Activated CD4-positive, alpha-beta T cell treated with anti-CD3 and anti-CD28 coated beads, Interleukin-2, amount 10 ng/mL, durations not matched to agents 7 days and 5 days (primary cell): ENCODE results near the gene EXOSC10. TPM values are rescaled to one million over a fixed set of nuclear protein-coding genes. Genes with fewer than 3 reads are reported as not detected.
"Not testable (repeated sequence)": the region's sequence is repeated elsewhere in the genome, so short reads cannot be mapped to it uniquely, and the experiment has no call there.

Experiments used
- CTCF ChIA-PET: fragments of 350-600 bp; sonication (Branson Sonifier 250); formaldehyde crosslinking; loops from one replicate; lab custom pipeline; 2021; ENCODE audit warnings: antibody characterized with exemption; lab: Charles Lee
- POLR2A ChIA-PET: fragments of 350-600 bp; sonication (Branson Sonifier 250); formaldehyde crosslinking; loops from one replicate; lab custom pipeline; 2021; ENCODE audit warnings: antibody characterized with exemption; lab: Charles Lee
- DNase-seq: peaks from one replicate; pipeline ENCODE4 v3.0.0-alpha.2; 2020
- H3K27ac Mint-ChIP-seq: one replicate; pipeline ENCODE4 v1.8.0; 2021; ENCODE audit warnings: mild to moderate bottlenecking, moderate library complexity, mixed read lengths
- H3K27me3 Mint-ChIP-seq: one replicate; pipeline ENCODE4 v1.8.0; 2021; ENCODE audit warnings: mixed read lengths
- H3K36me3 Mint-ChIP-seq: one replicate; pipeline ENCODE4 v1.8.0; 2021; ENCODE audit warnings: low read depth, mixed read lengths
- H3K4me1 Mint-ChIP-seq: one replicate; pipeline ENCODE4 v1.8.0; 2021; ENCODE audit warnings: mixed read lengths
- H3K4me3 Mint-ChIP-seq: one replicate; pipeline ENCODE4 v1.8.0; 2021; ENCODE audit warnings: mild to moderate bottlenecking, moderate library complexity, mixed read lengths
- H3K9me3 Mint-ChIP-seq: one replicate; pipeline ENCODE4 v1.8.0; 2021; ENCODE audit warnings: mixed read lengths
- total RNA-seq, 2 experiments: library from RNA; stranded (reverse); gene quantifications; one replicate each; pipeline ENCODE4 v1.2.3, GENCODE V29; 2021

EXOSC10 gene
- total RNA-seq, 2 experiments from 2014 or later: 82.5 to 87.4 TPM

DNA sequence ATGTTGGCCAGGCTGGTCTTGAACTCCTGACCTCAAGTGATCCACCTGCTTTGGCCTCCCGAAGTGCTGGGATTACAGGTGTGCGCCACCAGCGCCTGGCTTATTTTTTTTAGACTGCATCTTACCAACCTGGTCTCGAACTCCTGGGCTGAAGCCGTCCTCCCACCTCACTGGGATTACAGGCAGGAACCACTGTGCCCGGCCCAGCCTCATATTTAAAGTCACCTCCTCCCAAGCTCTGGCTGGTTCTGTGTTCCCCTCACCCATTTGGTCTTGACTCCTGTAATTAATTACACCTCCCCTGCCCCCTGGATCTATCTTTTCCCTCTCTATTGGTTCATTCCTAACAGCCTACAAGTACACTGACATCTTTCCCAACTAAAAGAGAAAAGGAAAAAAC is 1.7 kb upstream of the EXOSC10 start:
- Mint-ChIP-seq H3K27ac (peak overlapping the region; percentile 52), H3K4me3 (peak overlapping the region; percentile 37), H3K4me1 (peaks cover 24% of the 10 kb centered on the region), H3K9me3 (no peaks in the 10 kb centered on the region), H3K36me3 (peaks cover 16% of the 10 kb centered on the region), H3K27me3 (no peaks in the 10 kb centered on the region)
- no peak for DNase-seq
- POLR2A ChIA-PET: interaction anchor here (0.7 kb wide), 1 partner anchor 1034 kb away, joined by 7 read pairs; no protein-coding TSS in a partner anchor
- CTCF ChIA-PET: interaction anchor here (0.6 to 1.0 kb wide), 2 partner anchors 11 to 168 kb away, joined by 3 to 4 read pairs; no protein-coding TSS in a partner anchor

DNA sequence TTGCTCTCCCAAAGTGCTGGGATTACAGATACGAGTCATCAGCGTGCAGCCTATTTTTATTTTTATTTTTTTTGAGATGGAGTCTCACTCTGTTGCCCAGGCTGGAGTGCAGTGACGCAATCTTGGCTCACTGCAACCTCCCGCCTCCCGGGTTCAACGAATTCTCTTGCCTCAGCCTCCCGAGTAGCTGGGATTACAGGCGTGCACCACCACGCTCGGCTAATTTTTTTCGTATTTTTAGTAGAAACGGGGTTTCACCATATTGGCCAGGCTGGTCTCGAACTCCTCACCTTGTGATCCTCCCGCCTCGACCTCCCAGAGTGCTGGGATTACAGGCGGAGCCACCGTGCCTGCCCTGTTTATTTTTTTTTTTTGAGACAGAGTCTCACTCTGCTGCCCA is 1.1 kb upstream of the EXOSC10 start:
- H3K4me3 Mint-ChIP-seq, H3K27ac Mint-ChIP-seq, DNase-seq, H3K9me3 Mint-ChIP-seq, H3K27me3 Mint-ChIP-seq: not testable (repeated sequence)
- peaks cover 24% of the 10 kb centered on the region for H3K4me1 Mint-ChIP-seq
- ChIA-PET POLR2A (interaction anchor here (0.7 kb wide), 1 partner anchor 1035 kb away, joined by 7 read pairs; no protein-coding TSS in a partner anchor), CTCF (interaction anchor here (0.6 to 1.0 kb wide), 2 partner anchors 11 to 45 kb away, joined by 4 to 5 read pairs; no protein-coding TSS in a partner anchor)
- peaks cover 12% of the 10 kb centered on the region for H3K36me3 Mint-ChIP-seq

DNA sequence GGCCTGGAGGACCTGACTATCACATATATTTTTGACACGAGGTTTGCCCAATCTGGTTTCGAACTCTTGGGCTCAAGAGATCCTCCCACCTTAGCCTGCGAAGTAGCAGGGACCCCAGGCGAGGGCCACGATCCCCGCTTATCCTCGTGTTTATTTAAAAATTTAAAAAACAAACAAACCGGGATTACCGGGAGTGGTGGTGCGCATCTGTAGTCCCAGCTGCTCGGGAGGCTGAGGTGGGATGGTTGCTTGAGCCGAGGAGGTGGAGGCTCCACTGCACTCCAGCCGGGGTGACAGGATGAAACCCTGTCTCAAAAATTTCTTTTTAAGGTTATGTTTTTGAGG is 452 bp upstream of the EXOSC10 start:
- Mint-ChIP-seq H3K4me1 (peaks cover 24% of the 10 kb centered on the region), H3K36me3 (peaks cover 15% of the 10 kb centered on the region), H3K9me3 (no peaks in the 10 kb centered on the region), H3K4me3 (peak overlapping the region; percentile 97), H3K27me3 (no peaks in the 10 kb centered on the region), H3K27ac (peak overlapping the region; percentile 97)
- ChIA-PET CTCF (interaction anchor here (1.1 to 3.3 kb wide), 3 partner anchors 12 to 564 kb away, joined by 3 to 14 read pairs (median 4); partner anchors contain the start of gene FBXO6), POLR2A (interaction anchor here (1.5 kb wide), 1 partner anchor 62 kb away, joined by 5 read pairs; no protein-coding TSS in a partner anchor)
- DNase-seq: no peak

DNA sequence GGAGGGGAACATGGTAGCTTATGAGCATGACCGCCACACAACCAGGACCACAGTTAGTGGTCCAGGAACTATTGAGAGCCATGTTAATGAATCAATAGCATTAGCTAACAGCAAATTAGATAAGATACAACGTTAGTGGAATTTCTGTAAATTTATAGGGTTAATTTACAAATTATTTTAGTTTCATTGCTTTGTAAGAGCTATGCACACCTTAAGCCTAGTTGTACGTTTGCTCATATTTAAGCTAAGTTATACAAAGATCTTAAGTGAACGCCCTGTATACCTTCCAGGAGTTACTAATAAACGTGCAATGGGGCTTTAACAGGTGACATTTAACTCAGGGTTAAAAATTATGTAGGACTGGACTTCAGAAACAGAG is 749 bp downstream of the EXOSC10 start:
- DNase-seq: no peak
- H3K9me3 Mint-ChIP-seq: no peaks in the 10 kb centered on the region
- H3K27me3 Mint-ChIP-seq: no peaks in the 10 kb centered on the region
- H3K4me1 Mint-ChIP-seq: peaks cover 24% of the 10 kb centered on the region
- POLR2A ChIA-PET: interaction anchor here (1.5 kb wide), 1 partner anchor 61 kb away, joined by 5 read pairs; no protein-coding TSS in a partner anchor
- peaks cover 15% of the 10 kb centered on the region for H3K36me3 Mint-ChIP-seq
- peak overlapping the region; percentile 97 for H3K4me3 Mint-ChIP-seq
- CTCF ChIA-PET: interaction anchor here (0.7 to 3.3 kb wide), 6 partner anchors 10 to 565 kb away, joined by 3 to 14 read pairs (median 3); partner anchors contain the start of gene FBXO6
- peak overlapping the region; percentile 97 for H3K27ac Mint-ChIP-seq

DNA sequence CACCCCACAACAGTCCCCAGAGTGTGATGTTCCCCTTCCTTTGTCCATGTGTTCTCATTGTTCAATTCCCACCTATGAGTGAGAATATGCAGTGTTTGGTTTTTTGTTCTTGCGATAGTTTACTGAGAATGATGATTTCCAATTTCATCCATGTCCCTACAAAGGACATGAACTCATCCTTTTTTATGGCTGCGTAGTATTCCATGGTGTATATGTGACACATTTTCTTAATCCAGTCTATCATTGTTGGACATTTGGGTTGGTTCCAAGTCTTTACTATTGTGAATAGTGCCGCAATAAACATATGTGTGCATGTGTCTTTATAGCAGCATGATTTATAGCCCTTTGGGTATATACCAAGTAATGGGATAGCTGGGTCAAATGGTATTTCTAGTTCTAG is 15.9 kb downstream of the EXOSC10 start:
- POLR2A ChIA-PET, H3K27me3 Mint-ChIP-seq, H3K27ac Mint-ChIP-seq, H3K9me3 Mint-ChIP-seq, H3K4me3 Mint-ChIP-seq, DNase-seq, CTCF ChIA-PET, H3K4me1 Mint-ChIP-seq: not testable (repeated sequence)
- H3K36me3 Mint-ChIP-seq: peaks cover 58% of the 10 kb centered on the region

DNA sequence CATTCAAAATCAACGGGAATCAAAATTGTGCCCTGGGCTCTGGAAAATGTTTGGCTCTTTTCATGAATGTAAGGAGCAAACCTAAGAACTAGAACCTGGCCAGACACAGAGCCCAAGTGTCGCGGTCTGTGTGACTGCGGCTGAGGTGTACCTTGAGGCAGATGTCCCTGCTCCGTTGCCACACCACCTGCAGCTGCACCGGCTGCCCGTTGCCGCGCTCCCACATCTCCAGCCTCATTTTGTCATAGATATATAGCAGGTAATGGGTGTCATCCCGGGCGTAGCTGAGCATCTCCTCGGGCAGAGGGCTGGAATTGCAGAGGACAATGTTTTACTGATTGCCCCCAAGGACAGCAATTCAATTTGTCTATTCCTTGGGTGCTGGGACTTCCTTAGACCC is 18.7 kb downstream of the EXOSC10 start:
- no peak overlapping the region for H3K27ac Mint-ChIP-seq
- no peaks in the 10 kb centered on the region for H3K27me3 Mint-ChIP-seq
- H3K4me1 Mint-ChIP-seq: no peaks in the 10 kb centered on the region
- no peak overlapping the region for H3K4me3 Mint-ChIP-seq
- H3K36me3 Mint-ChIP-seq: peaks cover 57% of the 10 kb centered on the region
- ChIA-PET POLR2A (no interaction called here), CTCF (no interaction called here)
- no peak for DNase-seq
- no peaks in the 10 kb centered on the region for H3K9me3 Mint-ChIP-seq

DNA sequence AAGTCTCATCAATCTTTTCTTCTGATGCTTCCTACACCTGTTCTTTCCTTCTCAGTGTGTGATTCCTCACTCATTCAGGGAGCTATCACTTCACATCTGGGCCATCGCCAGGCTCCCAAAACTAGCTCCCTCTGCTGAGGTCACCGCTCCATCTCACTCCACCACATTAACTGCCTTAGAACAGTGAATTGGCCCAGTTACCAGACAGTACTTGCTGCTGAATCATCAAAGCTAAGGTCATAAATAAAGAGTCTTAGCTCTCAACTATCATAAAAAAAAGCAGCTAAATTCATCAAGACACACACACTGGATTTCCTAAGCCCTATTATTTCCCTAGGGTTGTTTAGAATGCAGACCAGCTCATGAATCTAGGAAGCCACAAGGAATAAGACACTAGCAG is 21.0 kb downstream of the EXOSC10 start:
- Mint-ChIP-seq H3K9me3 (no peaks in the 10 kb centered on the region), H3K27me3 (no peaks in the 10 kb centered on the region), H3K4me1 (no peaks in the 10 kb centered on the region), H3K36me3 (peaks cover 49% of the 10 kb centered on the region), H3K27ac (no peak overlapping the region), H3K4me3 (no peak overlapping the region)
- DNase-seq: no peak
- ChIA-PET CTCF (interaction anchor here (0.9 to 1.1 kb wide), 5 partner anchors 9 to 41 kb away, joined by 3 to 4 read pairs (median 3); no protein-coding TSS in a partner anchor), POLR2A (interaction anchor here (0.7 kb wide), 1 partner anchor 8 kb away, joined by 4 read pairs; no protein-coding TSS in a partner anchor)

DNA sequence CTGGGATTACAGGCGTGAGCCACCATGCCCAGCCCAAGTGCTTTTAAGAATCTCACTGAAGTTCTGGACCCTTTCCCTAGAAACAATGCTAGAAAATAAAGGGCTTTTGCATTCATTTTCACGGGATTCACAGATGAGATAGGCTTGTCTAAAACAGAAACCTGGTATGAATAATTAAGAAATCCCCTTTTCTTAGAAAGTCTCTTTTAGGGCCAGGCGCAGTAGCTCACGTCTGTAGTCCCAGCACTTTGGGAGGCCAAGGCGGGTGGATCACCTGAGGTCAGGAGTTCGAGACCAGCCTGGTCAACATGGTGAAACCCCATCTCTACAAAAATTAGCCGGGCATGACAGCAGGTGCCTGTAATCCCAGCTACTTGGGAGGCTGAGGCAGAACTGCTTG is 26.3 kb downstream of the EXOSC10 start:
- not testable (repeated sequence) for H3K9me3 Mint-ChIP-seq, H3K27ac Mint-ChIP-seq, DNase-seq, H3K4me1 Mint-ChIP-seq, H3K4me3 Mint-ChIP-seq, H3K27me3 Mint-ChIP-seq
- POLR2A ChIA-PET: interaction anchor here (0.6 to 1.2 kb wide), 2 partner anchors 14 to 610 kb away, joined by 3 read pairs; partner anchors contain the start of gene SRM
- peaks cover 58% of the 10 kb centered on the region for H3K36me3 Mint-ChIP-seq
- CTCF ChIA-PET: interaction anchor here (0.8 to 1.5 kb wide), 3 partner anchors 14 to 215 kb away, joined by 3 to 4 read pairs (median 3); no protein-coding TSS in a partner anchor

DNA sequence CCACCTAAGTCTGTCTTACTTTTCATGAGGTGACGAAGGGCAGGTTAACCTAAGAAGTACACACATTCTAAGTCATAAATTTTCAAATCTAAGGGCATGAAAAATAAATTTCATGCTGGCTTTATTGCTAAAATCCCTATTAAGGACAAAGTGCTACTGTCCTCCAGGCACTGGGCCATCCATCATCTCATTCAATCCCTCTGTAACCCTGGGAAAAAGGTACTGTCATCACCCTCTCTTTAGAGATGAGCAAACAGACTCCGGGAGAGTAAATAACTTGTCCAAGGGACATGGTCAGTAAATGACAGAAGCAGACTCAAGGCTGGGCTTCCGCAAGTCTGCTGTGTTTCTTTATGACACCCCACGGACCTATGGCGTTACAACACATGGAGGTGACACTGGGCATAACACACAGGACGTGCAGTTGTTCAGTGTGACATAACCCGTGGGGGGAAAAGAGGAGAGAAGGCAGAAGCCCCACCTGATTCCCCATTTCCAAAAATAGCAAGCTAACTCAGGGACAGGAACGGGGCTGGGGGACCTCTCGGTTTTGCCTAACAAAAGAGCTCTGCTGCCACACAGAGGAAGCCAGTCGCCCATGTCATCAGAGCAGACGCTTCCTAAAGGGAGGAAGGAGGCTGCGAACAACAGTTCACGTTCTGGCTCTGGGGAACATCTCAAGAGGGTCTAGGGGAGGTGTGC is 27.3 kb downstream of the EXOSC10 start:
- H3K27me3 Mint-ChIP-seq: no peaks in the 10 kb centered on the region
- H3K4me3 Mint-ChIP-seq: no peak overlapping the region
- POLR2A ChIA-PET: interaction anchor here (1.2 kb wide), 1 partner anchor 13 kb away, joined by 3 read pairs; the partner anchor contains the start of gene SRM
- no peaks in the 10 kb centered on the region for H3K9me3 Mint-ChIP-seq
- no peak overlapping the region for H3K27ac Mint-ChIP-seq
- peaks cover 58% of the 10 kb centered on the region for H3K36me3 Mint-ChIP-seq
- CTCF ChIA-PET: interaction anchor here (1.2 to 1.5 kb wide), 2 partner anchors 15 to 35 kb away, joined by 3 read pairs; no protein-coding TSS in a partner anchor
- peaks cover 7% of the 10 kb centered on the region for H3K4me1 Mint-ChIP-seq
- no peak for DNase-seq

DNA sequence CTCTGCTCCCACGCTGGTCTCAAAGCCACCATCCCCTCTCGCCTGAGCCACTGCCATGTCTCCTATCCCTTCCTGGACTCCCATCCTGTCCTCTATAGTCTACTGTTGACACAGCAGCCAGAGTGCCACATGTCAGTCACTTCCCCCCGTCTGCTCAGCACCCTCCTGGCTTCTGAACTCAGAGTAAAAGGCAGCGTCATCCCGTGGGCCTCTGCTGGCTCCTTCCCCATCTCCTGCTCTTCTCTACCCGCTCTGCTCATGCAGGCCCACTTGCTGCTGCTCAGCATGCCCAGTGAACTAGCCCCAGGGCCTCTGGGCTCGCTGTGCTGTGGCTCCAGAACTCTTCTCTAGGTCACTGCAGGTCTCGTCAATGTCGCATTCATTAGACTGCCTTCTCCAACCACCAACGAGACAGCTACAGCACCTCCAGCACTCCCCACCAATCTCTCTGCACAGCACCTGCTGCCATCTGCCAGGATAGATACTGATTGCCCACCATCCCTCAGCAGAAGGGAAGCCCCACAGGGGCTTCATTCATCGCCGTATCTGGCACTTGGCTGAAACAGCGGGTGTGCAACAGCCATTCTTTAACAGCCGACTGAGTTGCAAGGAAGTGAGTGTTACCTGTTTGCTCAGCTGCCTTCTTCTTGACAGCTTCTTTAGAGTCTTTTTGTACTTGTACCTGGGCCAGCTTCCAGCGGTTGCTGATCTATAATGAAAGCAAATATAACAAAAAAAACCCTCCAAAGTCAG is 28.0 kb downstream of the EXOSC10 start:
- no peak for DNase-seq
- H3K4me3 Mint-ChIP-seq: no peak overlapping the region
- ChIA-PET CTCF (interaction anchor here (1.5 kb wide), 2 partner anchors 10 to 16 kb away, joined by 3 read pairs; no protein-coding TSS in a partner anchor), POLR2A (no interaction called here)
- no peaks in the 10 kb centered on the region for H3K27me3 Mint-ChIP-seq
- peaks cover 7% of the 10 kb centered on the region for H3K4me1 Mint-ChIP-seq
- H3K9me3 Mint-ChIP-seq: no peaks in the 10 kb centered on the region
- H3K36me3 Mint-ChIP-seq: peaks cover 60% of the 10 kb centered on the region
- H3K27ac Mint-ChIP-seq: peak overlapping the region; percentile 54

DNA sequence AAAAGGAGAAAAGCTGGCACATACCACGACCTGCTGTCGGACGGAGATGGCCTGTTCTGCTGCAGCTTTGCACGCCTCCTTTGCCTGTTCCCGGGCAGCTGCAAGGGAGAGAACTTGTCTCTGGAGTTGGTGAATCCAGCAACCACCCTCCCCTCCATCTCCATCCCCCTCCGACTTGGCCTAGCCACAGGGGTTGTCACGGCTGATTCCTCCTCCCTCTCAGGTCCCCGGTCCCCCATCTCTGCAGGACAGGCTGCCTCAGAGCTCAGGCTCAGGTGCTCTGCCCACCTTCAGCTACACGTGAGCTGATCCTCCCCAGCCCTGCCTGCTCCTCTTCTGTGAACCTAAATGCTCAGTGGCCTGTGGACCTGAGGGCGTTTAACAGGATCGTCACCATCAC is 28.8 kb downstream of the EXOSC10 start:
- Mint-ChIP-seq H3K4me3 (no peak overlapping the region), H3K27ac (no peak overlapping the region), H3K9me3 (no peaks in the 10 kb centered on the region), H3K27me3 (no peaks in the 10 kb centered on the region), H3K4me1 (peaks cover 7% of the 10 kb centered on the region), H3K36me3 (peaks cover 61% of the 10 kb centered on the region)
- ChIA-PET POLR2A (interaction anchor here (0.6 kb wide), 3 partner anchors 8 to 13 kb away, joined by 3 to 4 read pairs (median 3); no protein-coding TSS in a partner anchor), CTCF (interaction anchor here (1.0 to 2.2 kb wide), 3 partner anchors 9 to 17 kb away, joined by 3 to 7 read pairs (median 5); partner anchors contain the start of gene SRM)
- DNase-seq: no peak
